H1 (cell line): ENCODE results near the gene TADA2B. TPM values are rescaled to one million over a fixed set of nuclear protein-coding genes. Genes with fewer than 3 reads are reported as not detected.

ENCODE experiments used
- CTCF ChIP-seq, 3 experiments: IDR thresholded peaks; 1 replicate in 2 of 3; 2 replicates in 1 of 3; pipeline versions ENCODE4 v1.5.1 to v1.6.1; 2011; ENCODE audit warnings: low read length in 3 of 3, mild to moderate bottlenecking in 3 of 3, inconsistent platforms in 2 of 3, low read depth in 1 of 3, moderate library complexity in 1 of 3; ENCODE audit not compliant: insufficient read depth in 1 of 3; ENCODE audit errors: control extremely low read depth in 1 of 3
- E2F6 ChIP-seq: IDR thresholded peaks from 2 replicates; pipeline ENCODE4 v1.6.1; 2012; ENCODE audit warnings: inconsistent platforms
- SIX5 ChIP-seq: IDR thresholded peaks from 2 replicates; pipeline ENCODE4 v1.6.1; 2011; ENCODE audit warnings: mild to moderate bottlenecking, low read depth, low read length
- TCF12 ChIP-seq: IDR thresholded peaks from 2 replicates; pipeline ENCODE4 v1.6.1; 2011; ENCODE audit warnings: low read depth, mild to moderate bottlenecking, low read length
- polyA plus RNA-seq, 7 experiments: library from polyadenylated mRNA; depleted of rRNA in 3 of 7; stranded (reverse) in 5 of 7; unstranded in 2 of 7; fragments of >200 nt in 5 of 7; fragments of 200-250 nt in 2 of 7; gene quantifications; 1 replicate in 5 of 7; 2 replicates in 1 of 7; 4 replicates in 1 of 7; pipeline versions ENCODE4 v1.2.1 to v1.2.3, GENCODE V29; 2011 to 2013; ENCODE audit warnings: missing spikeins in 2 of 7, mixed read lengths in 2 of 7
- total RNA-seq: library from RNA; stranded (reverse); fragmentation: NEBNext Ultra II Directional; extraction: Animal tissue kit (Norgen Biotek cat#: 25700); gene quantifications from 2 replicates; pipeline ENCODE4 v1.2.1, GENCODE V29; 2021

Gene TADA2B
- total and polyA plus RNA-seq, 2 of the 8 experiments (the other 6 are each of a cell fraction or from before 2014, with no cell fraction given), result 5.7 to 12.1 TPM

GRCh38 chr4:7063362-7063761, 20.2 kb downstream of the TADA2B start (continued):
- TF ChIP-seq SIX5, result no peak
- no peak for TF ChIP-seq TCF12
- TF ChIP-seq E2F6, result no peak
- no peak for TF ChIP-seq CTCF (IDR thresholded peaks at IDR 0.05; ENCODE audit: control extremely low read depth in 1 of 3, insufficient read depth in 1 of 3, low read depth in 1 of 3, low read length in 3 of 3)
